GM18861 (cell line): ENCODE data around the gene MYOZ2.
"Not testable (repeated sequence)": the region's sequence is repeated elsewhere in the genome, so short reads cannot be mapped to it uniquely, and the experiment has no call there.

ENCODE experiments used
- ATAC-seq: cut with Tn5 transposase; IDR thresholded peaks from one replicate; pipeline ENCODE4 v1.9.1; 2021; ENCODE audit not compliant: unreplicated experiment

Gene MYOZ2

DNA sequence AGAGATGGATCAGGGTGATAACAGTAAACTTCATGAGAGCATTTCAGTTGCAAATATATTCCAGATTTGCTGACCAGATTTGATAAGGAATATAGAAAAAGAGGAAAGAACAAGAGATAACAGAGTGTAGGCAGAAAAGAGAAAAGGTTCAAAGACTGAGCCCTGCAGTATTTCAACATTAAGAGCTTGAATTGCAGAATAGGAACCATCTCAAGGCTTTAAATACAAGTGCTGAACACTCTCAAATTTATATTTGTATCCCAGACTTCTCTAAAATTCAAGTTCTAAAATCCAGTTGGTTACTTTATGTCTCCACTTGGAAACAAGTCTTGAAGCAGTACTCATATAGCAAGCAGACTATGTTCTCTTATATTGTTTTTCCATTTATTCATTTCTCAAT lies 9.7 kb upstream of the MYOZ2 start:
- no peak for ATAC-seq

GRCh38 chr4:119128148-119128547 lies 7.5 kb upstream of the MYOZ2 start:
- ATAC-seq, result no peak

DNA sequence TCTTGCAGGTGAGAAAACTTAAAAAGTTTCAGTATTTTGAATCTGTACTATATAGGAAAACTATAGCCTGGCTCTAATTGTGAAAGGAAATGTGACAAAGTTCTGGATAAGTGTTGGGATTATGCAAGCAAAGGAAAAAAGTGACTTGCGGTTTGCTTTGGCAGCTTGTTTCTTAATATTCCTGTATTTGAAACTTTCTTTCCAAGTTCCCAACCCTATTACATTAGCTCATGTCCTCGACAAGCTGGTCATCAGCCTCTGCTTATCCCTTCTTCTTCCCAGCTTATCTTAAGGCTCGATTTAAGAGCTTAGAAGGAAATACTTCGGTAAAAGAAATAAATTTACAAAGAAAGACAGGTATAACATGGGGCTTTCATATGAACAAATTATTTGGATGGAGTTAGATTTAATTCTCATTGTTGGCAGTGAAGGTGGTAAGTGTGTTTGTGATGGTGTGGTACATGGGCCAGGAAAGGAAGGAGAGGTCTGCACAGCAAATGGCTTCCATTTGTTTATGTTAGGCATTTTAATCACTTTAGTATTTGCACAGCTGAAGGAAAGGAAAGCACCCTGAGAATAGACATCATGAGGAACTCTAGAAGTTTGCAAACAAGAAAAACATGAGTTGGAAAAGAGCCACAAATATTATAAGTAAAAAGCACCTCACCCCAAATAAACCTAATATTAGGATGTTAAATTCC lies 5.1 kb upstream of the MYOZ2 start:
- no peak for ATAC-seq

- no peak for ATAC-seq
Observed at GRCh38 chr4:119131164-119131563, 4.5 kb upstream of the MYOZ2 start.

- no peak for ATAC-seq
Observed at GRCh38 chr4:119132306-119132705, 3.3 kb upstream of the MYOZ2 start.

- ATAC-seq, result no peak
Observed at GRCh38 chr4:119136546-119136945, 914 bp downstream of the MYOZ2 start.

DNA sequence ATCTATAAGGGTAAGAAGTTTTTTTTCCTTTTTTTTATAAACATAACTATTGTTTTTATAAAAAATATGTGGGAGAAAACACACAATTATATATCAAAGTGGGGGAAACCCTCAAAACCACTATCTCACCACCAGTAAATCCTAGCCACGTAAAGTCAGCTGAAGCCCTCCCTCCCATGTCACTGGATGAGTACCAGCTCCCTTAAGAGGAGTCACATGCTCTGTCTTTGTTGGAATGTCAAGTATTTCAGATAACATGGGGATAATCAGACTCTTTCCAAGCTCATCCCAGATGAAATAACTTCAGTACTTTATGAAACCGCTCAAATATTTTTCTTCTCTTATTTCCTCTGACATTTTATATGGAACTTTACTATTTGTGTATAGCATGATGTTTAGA lies 2.4 kb downstream of the MYOZ2 start:
- ATAC-seq, result no peak

DNA sequence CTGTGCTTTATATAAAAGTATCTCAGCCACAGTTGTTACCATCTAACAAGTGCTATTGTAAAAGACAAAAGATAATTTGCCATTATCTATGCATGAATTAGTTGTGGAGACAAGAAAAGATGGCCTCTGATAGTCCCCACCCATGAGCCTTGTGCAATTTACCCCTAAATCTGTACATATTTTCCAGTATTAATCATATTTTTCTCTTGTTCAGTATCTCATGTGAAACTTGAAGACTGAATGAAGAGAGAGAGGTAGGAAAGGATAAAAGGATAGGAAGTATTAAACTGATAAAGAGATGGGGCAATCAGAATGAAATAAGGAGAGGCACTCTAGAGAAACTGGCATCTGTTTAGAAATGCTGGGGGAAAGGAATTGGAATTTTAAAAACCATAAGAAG lies 3.7 kb downstream of the MYOZ2 start:
- ATAC-seq, result no peak

DNA sequence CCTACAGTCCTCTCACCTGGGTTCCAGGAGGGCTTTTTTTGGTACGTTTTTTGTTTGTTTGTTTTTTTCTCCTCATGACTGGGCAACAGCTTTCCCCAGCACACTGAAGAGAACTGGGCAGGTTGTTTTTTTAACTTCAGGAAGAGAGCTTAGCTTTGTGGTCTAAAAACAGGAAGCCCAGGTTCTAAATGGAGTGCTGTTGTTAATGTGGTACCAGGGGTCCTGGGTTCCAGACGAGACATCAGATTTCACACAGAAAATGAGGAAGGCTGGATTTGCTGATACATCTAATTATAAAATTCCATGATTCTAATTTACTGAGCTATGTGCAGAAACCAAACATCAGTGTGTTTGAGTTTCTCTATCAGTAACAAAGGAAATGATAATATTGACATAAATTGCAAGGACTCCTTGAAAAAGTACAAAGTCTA lies 4.2 kb downstream of the MYOZ2 start:
- no peak for ATAC-seq

- ATAC-seq, result not testable (repeated sequence)
Observed at GRCh38 chr4:119141283-119141682, 5.7 kb downstream of the MYOZ2 start.

DNA sequence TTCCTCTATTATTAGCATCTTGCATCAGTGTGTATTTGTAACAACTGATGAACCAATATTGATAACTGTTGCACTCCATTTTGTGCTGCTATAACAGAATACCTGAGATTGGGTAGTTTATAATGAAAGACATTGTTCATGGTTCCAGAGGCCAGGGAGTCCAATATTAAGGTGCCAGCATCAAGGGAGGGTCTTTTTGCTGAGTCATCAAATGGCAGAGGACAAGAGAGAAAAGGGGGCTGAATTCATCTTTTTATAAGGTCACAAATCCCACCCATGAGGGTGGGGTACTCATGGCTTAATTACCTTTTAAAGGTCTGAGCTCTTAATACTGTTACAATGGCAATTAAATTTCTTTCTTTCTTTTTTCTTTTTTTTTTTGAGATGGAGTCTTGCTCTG lies 7.2 kb downstream of the MYOZ2 start:
- no peak for ATAC-seq

- ATAC-seq, result not testable (repeated sequence)
Observed at GRCh38 chr4:119143341-119143740, 7.7 kb downstream of the MYOZ2 start.

- ATAC-seq, result no peak
Observed at GRCh38 chr4:119149110-119149509, 13.5 kb downstream of the MYOZ2 start.

DNA sequence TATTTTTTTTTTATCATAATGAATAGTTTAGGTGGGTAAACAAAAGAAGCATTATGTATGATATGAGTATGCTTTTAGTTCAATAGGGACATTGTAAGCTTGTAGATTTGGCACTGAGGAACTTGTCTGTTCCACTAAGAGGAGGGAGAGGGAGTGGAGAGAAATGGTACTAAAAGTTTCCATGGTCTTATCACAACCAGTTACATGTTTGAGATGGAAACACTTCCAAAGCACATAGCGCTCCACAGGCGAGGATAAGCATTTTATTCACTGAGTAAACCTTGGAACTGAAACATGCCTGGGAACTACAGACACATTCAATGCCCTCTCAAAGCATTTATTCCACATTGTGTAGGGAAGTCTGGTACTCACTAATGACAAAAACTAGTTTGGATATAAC lies 15.5 kb downstream of the MYOZ2 start:
- ATAC-seq, result no peak

GRCh38 chr4:119152741-119153140 lies 17.1 kb downstream of the MYOZ2 start:
- no peak for ATAC-seq

DNA sequence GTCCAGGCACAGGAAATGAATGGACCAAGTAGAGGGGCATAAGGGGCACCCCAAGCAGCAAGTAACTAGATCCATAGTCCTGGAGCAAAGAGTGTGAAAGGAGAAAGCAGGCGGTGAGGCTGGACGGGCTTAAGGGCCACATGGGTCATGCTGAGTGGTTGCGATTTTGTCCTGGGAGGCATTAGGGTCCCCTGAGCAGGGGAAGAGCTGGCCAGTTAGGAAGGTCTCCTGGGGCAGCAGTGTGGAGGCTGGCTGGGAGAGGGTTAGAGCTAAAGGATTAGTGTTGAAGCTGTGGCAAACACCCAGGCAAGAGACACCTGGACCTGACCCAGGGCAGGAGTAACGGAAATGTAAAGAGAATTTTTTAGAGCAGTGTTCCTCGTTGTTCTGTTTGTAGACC lies 26.5 kb downstream of the MYOZ2 start:
- ATAC-seq, result no peak

- ATAC-seq, result no peak
Observed at GRCh38 chr4:119165767-119166166, 30.1 kb downstream of the MYOZ2 start.

DNA sequence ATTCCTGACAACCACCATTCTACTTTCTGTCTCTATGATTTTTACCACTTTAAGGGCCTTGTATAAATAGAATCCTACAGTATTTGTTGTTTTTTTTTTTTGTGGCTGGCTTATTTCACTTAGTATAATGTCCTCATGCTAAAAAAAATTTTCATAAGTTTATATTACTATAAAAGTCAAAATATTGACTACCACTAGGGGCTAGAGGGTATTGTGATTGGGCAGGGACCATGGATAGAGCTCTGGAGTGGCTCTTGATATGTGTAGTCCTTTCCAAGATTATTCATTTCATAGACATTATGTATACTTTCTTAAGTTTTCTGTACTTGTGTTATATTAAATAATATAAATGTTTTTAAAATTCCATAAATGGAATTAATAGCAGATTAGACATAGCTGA lies 34.6 kb downstream of the MYOZ2 start:
- no peak for ATAC-seq

- ATAC-seq, result no peak
Observed at GRCh38 chr4:119172223-119172622, 36.6 kb downstream of the MYOZ2 start.

GRCh38 chr4:119173729-119174361 lies 38.2 kb downstream of the MYOZ2 start:
- not testable (repeated sequence) for ATAC-seq

- no peak for ATAC-seq
Observed at GRCh38 chr4:119179011-119179410, 43.4 kb downstream of the MYOZ2 start.

DNA sequence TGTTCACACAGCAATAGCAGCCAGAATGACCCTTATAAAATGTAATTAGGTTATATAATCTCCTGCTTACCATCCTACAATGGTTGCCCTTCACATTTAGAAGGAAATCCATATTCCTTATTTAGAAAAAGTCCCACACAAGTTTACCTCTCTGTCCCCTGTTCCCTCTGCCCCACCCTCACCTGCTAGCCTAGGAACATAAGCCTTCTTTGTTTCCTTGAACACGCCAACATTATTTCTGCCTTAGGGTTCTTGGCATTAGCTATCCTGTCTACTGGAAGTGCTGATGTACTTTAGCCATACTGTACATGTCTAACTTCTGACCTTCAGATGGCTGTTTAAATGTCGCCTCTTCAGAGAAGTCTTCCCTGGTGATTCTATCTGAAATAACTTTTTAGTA lies 48.5 kb downstream of the MYOZ2 start:
- no peak for ATAC-seq

- ATAC-seq, result no peak
Observed at GRCh38 chr4:119189638-119190037, 54.0 kb downstream of the MYOZ2 start.
